Large intestine (tissue), 3 donors: ENCODE results near the gene WDFY2. TPM values are rescaled to one million over a fixed set of nuclear protein-coding genes. Genes with fewer than 3 reads are reported as not detected.
A peak's percentile ranks its signal among the peaks of the same experiment; 100 is the strongest.

ENCODE experiments used
- DNase-seq, 2 donors: peaks; one replicate each; pipeline versions ENCODE4 v3.0.0 to v3.0.0-alpha.2; 2013
- H3K27ac ChIP-seq: one replicate; pipeline ENCODE4 v1.5.1; 2013; ENCODE audit warnings: low read length
- H3K27me3 ChIP-seq: 2 replicates; pipeline ENCODE4 v1.6.1; 2013; ENCODE audit warnings: low read length; ENCODE audit not compliant: control insufficient read depth, insufficient read depth
- H3K36me3 ChIP-seq: 2 replicates; pipeline ENCODE4 v1.6.1; 2013; ENCODE audit warnings: low read length; ENCODE audit not compliant: control insufficient read depth, insufficient read depth
- H3K4me1 ChIP-seq: one replicate; pipeline ENCODE4 v1.6.1; 2013; ENCODE audit warnings: low read length; ENCODE audit not compliant: control insufficient read depth, insufficient read depth
- H3K4me3 ChIP-seq: one replicate; pipeline ENCODE4 v1.5.1; 2013; ENCODE audit warnings: low read length
- H3K9me3 ChIP-seq: one replicate; pipeline ENCODE4 v1.6.1; 2013; ENCODE audit warnings: mild to moderate bottlenecking, low read depth, low read length, moderate library complexity; ENCODE audit not compliant: control insufficient read depth
- WGBS: methylation state at CpG from one replicate; pipeline ENCODE4 v1.1.5; 2013; ENCODE audit warnings: low lambda C conversion rate; ENCODE audit not compliant: insufficient coverage; 5-methylcytosine and 5-hydroxymethylcytosine counted together
- polyA plus RNA-seq: library from polyadenylated mRNA; unstranded; fragments of 120-200 nt; gene quantifications from one replicate; pipeline ENCODE4 v1.2.1, GENCODE V29; 2013

WDFY2 gene
- polyA plus RNA-seq, 1 donor, result 7.2 TPM

GRCh38 chr13:51756651-51757050 is 172.4 kb downstream of the WDFY2 start:
- Histone ChIP-seq H3K9me3 (no peaks in the 10 kb centered on the region), H3K36me3 (peaks cover 18% of the 10 kb centered on the region), H3K4me1 (no peaks in the 10 kb centered on the region), H3K27me3 (no peaks in the 10 kb centered on the region), H3K4me3 (no peak overlapping the region), H3K27ac (no peak overlapping the region)
- WGBS, result no CpG with 5 or more reads among the region's 2 CpGs
- DNase-seq, result peak; percentile 48 to 79

- no peak overlapping the region for H3K27ac ChIP-seq
- H3K9me3 ChIP-seq, result no peaks in the 10 kb centered on the region
- H3K4me3 ChIP-seq, result no peak overlapping the region
- H3K4me1 ChIP-seq, result no peaks in the 10 kb centered on the region
- H3K27me3 ChIP-seq, result no peaks in the 10 kb centered on the region
- DNase-seq, result no peak
- WGBS, result 80% methylated on average over 1 of the region's 6 CpGs
- H3K36me3 ChIP-seq, result peaks cover 18% of the 10 kb centered on the region
Observed at GRCh38 chr13:51758691-51759090, 174.4 kb downstream of the WDFY2 start.

- Histone ChIP-seq H3K27me3 (no peaks in the 10 kb centered on the region), H3K36me3 (peaks cover 18% of the 10 kb centered on the region), H3K4me1 (peaks cover 4% of the 10 kb centered on the region), H3K9me3 (no peaks in the 10 kb centered on the region), H3K27ac (no peak overlapping the region), H3K4me3 (no peak overlapping the region)
- no CpG with 5 or more reads among the region's 5 CpGs for WGBS
- DNase-seq, result no peak
Observed at GRCh38 chr13:51759240-51759639, 175.0 kb downstream of the WDFY2 start.

GRCh38 chr13:51760592-51760991 is 176.3 kb downstream of the WDFY2 start:
- Histone ChIP-seq H3K27ac (no peak overlapping the region), H3K27me3 (no peaks in the 10 kb centered on the region), H3K9me3 (no peaks in the 10 kb centered on the region), H3K4me3 (no peak overlapping the region), H3K4me1 (peaks cover 16% of the 10 kb centered on the region), H3K36me3 (peaks cover 18% of the 10 kb centered on the region)
- WGBS, result 77% methylated on average over 4 of the region's 12 CpGs
- no peak for DNase-seq

- DNase-seq, result no peak
- Histone ChIP-seq H3K4me3 (no peak overlapping the region), H3K4me1 (peaks cover 16% of the 10 kb centered on the region), H3K9me3 (no peaks in the 10 kb centered on the region), H3K27me3 (no peaks in the 10 kb centered on the region), H3K36me3 (peaks cover 12% of the 10 kb centered on the region), H3K27ac (no peak overlapping the region)
- 100% methylated on average over 1 of the region's 16 CpGs for WGBS
Observed at GRCh38 chr13:51761643-51762350, 177.5 kb downstream of the WDFY2 start.

GRCh38 chr13:51763486-51763885 is 179.2 kb downstream of the WDFY2 start:
- no peak overlapping the region for H3K27ac ChIP-seq
- H3K9me3 ChIP-seq, result no peaks in the 10 kb centered on the region
- DNase-seq, result no peak
- no peaks in the 10 kb centered on the region for H3K27me3 ChIP-seq
- no CpG with 5 or more reads among the region's 2 CpGs for WGBS
- peaks cover 16% of the 10 kb centered on the region for H3K4me1 ChIP-seq
- H3K36me3 ChIP-seq, result peaks cover 16% of the 10 kb centered on the region
- no peak overlapping the region for H3K4me3 ChIP-seq

GRCh38 chr13:51764184-51765141 is 180.2 kb downstream of the WDFY2 start:
- H3K36me3 ChIP-seq, result peaks cover 12% of the 10 kb centered on the region
- DNase-seq, result peak; percentile 79 to 90

GRCh38 chr13:51765142-51765515 is 180.9 kb downstream of the WDFY2 start:
- Histone ChIP-seq H3K36me3 (peaks cover 12% of the 10 kb centered on the region), H3K27ac (peak overlapping the region; percentile 70), H3K4me1 (peaks cover 16% of the 10 kb centered on the region), H3K9me3 (no peaks in the 10 kb centered on the region), H3K27me3 (no peaks in the 10 kb centered on the region), H3K4me3 (no peak overlapping the region)
- 100% methylated on average over 1 of the region's 4 CpGs for WGBS
- no peak for DNase-seq

More at GRCh38 chr13:51764184-51765141, 180.2 kb downstream of the WDFY2 start:
- Histone ChIP-seq H3K9me3 (no peaks in the 10 kb centered on the region), H3K4me1 (peaks cover 16% of the 10 kb centered on the region), H3K27ac (peak overlapping the region; percentile 70), H3K4me3 (no peak overlapping the region), H3K27me3 (no peaks in the 10 kb centered on the region)
- 20% methylated on average over 1 of the region's 12 CpGs for WGBS

GRCh38 chr13:51767100-51767499 is 182.8 kb downstream of the WDFY2 start:
- Histone ChIP-seq H3K4me3 (no peak overlapping the region), H3K27ac (no peak overlapping the region), H3K9me3 (no peaks in the 10 kb centered on the region), H3K27me3 (no peaks in the 10 kb centered on the region), H3K36me3 (peaks cover 20% of the 10 kb centered on the region), H3K4me1 (peaks cover 16% of the 10 kb centered on the region)
- DNase-seq, result no peak
- WGBS, result 80% methylated on average over 1 of the region's 8 CpGs

GRCh38 chr13:51768378-51768921 is 184.2 kb downstream of the WDFY2 start:
- H3K27me3 ChIP-seq, result no peaks in the 10 kb centered on the region
- peaks cover 16% of the 10 kb centered on the region for H3K4me1 ChIP-seq
- peaks cover 20% of the 10 kb centered on the region for H3K36me3 ChIP-seq
- DNase-seq, result no peak
- no peaks in the 10 kb centered on the region for H3K9me3 ChIP-seq
- no peak overlapping the region for H3K27ac ChIP-seq
- H3K4me3 ChIP-seq, result no peak overlapping the region
- no CpG with 5 or more reads among the region's 15 CpGs for WGBS
